GM10248 (cell line): ENCODE results near the gene EPM2A.

Experiments
- CTCF ChIA-PET: fragments of 300-600 bp; sonication (Branson Sonifier 250); formaldehyde crosslinking; extraction: SDS; loops from one replicate; lab custom pipeline; 2021; ENCODE audit warnings: antibody characterized with exemption; lab: Yijun Ruan, JAX
- POLR2A ChIA-PET: fragments of 350-650 bp; sonication (Branson Sonifier 250); formaldehyde crosslinking; extraction: SDS; loops from one replicate; lab custom pipeline; 2020; ENCODE audit warnings: antibody characterized with exemption; lab: Yijun Ruan, JAX
- DNase-seq: peaks from one replicate; pipeline ENCODE4 v3.0.0; 2012; ENCODE audit errors: extremely low spot score
- CTCF ChIP-seq: IDR thresholded peaks from 2 replicates; pipeline ENCODE4 v1.5.1; 2012; ENCODE audit warnings: mild to moderate bottlenecking, low read depth; ENCODE audit errors: extremely low read depth, missing control alignments, control extremely low read depth

EPM2A gene

GRCh38 chr6:145603424-145603833 is 131.9 kb downstream of the EPM2A start:
- TF ChIP-seq CTCF, result no peak

GRCh38 chr6:145602726-145603326 is 132.5 kb downstream of the EPM2A start:
- no peak for DNase-seq
- POLR2A ChIA-PET, result no interaction called here
- no peak for TF ChIP-seq CTCF
- CTCF ChIA-PET, result no interaction called here

More at GRCh38 chr6:145603424-145603833, 131.9 kb downstream of the EPM2A start:
- ChIA-PET CTCF (interaction anchor here (1.9 kb wide), 1 partner anchor 13 kb away, joined by 4 read pairs; no protein-coding TSS in a partner anchor), POLR2A (no interaction called here)
- DNase-seq, result no peak

GRCh38 chr6:145601397-145601796 is 133.9 kb downstream of the EPM2A start:
- no peak for TF ChIP-seq CTCF
- POLR2A ChIA-PET, result no interaction called here
- CTCF ChIA-PET, result no interaction called here
- no peak for DNase-seq

GRCh38 chr6:145600299-145600698 is 135.0 kb downstream of the EPM2A start:
- no peak for DNase-seq
- no peak for TF ChIP-seq CTCF
- CTCF ChIA-PET, result no interaction called here
- POLR2A ChIA-PET, result no interaction called here

GRCh38 chr6:145588981-145589380 is 146.3 kb downstream of the EPM2A start:
- CTCF ChIA-PET, result no interaction called here
- no peak for TF ChIP-seq CTCF
- POLR2A ChIA-PET, result no interaction called here
- DNase-seq, result no peak

GRCh38 chr6:145587334-145587733 is 148.0 kb downstream of the EPM2A start:
- TF ChIP-seq CTCF, result no peak
- POLR2A ChIA-PET, result no interaction called here
- CTCF ChIA-PET, result no interaction called here
- DNase-seq, result no peak
